Stimulated activated CD8-positive, alpha-beta memory T cell treated with anti-CD3 and anti-CD28 coated beads, Interleukin-4, amount 100 ng/mL, for 48 hours (primary cell): ENCODE results near the gene ARHGAP8.
"Not testable (repeated sequence)": the region's sequence is repeated elsewhere in the genome, so short reads cannot be mapped to it uniquely, and the experiment has no call there.

ENCODE experiments used
- DNase-seq: peaks from one replicate; pipeline ENCODE4 v3.0.0-alpha.2; 2020

ARHGAP8 gene

DNA sequence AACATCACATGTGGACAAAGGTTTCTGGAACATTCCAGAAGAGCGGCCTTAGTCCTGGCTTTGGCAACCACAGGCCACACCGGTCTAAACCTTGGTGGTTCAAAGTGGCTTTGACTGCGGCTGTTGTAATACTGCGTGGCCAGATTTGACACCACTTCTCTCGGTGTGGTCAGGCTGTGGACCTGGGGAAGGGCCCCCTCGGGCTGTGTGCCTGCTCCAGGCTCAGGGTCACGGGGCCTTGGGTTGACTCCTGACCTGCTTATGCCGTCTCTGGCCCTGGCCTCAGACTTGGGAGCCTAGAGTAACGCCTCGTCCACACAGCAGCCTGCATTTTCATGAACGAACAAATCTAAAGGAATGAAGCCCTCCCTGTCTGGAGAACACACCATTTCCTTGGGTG, 139.4 kb downstream of the ARHGAP8 start:
- no peak for DNase-seq

DNA sequence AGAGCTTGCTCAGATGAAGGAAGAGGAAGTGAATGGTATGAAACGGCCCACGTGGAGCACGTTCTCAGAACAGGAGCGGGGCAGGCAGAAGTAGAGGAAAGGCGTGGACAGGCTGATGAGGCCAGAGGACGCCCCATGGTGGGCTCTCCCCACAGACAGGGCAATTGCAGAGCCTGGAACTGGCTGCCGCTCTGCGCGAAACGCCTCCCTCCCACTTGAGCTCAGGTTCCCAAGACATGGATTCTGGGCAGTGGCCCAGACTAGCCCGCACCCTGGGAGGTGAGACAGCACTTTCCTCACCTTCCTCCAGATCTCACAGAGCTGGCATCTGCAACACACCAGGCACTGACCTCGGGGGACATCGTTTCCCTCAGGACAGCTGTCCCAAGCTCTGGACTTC, 139.9 kb downstream of the ARHGAP8 start:
- DNase-seq = no peak

DNA sequence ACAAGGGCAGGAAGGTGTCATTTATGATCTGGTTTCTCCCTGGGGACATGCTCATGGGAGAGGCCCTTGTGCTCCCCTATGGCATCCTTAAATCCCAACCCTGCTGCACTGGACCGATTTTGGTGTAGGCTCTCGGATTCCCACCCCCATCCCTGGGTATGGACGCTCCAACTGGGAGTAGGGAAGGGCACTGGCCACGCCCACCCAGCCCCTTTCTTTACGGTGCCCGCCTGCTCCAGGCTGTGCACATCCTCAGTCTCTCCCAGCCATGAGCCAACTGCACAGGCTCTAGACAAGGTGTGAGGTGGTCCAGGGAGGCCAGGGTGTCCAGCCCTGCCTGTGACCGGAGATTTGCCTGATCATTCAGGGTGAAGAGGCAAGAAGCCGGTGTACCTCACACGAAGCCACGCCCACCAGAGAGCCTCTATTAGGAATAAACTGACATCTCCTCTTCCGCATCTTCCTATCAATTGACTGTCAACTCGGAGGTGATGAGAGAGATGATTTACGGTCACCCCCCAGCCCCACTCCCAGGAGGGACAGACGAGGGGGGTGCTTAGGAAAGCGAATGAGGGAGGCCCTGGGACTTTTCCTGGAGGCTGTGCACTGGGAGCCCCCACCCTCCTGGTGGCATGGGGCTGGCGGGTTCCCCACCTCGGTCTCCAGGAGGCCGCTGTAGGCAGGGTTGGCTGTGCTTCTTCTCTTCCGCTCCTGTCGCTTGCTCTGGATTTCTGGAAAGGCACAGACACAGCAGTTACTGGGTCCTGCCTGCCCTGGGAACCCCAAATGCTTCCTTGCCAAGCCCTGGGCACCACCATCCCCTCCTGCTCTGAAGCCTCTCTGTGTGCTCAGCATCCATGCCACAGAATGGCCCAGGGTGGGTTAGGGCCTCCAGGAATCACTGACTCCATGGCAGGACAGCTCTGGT, 140.7 kb downstream of the ARHGAP8 start:
- no peak for DNase-seq

DNA sequence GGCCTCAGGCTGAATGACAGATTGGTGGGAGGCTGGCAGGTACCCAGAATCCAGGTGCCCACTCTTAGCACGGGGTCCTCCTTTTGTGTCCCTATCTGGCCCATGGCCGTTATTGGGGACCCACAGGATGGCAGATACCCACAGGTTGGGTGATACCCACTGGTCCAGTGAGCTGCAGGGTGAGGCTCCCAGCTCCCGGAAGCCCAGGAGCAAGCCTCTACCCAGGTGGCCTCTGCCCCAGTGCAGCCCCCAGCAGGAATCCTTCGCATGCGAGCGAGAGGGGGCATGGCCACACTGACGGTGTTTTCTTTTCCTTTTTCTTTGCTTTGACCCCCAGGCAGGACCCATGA, 141.3 kb downstream of the ARHGAP8 start:
- DNase-seq = no peak

DNA sequence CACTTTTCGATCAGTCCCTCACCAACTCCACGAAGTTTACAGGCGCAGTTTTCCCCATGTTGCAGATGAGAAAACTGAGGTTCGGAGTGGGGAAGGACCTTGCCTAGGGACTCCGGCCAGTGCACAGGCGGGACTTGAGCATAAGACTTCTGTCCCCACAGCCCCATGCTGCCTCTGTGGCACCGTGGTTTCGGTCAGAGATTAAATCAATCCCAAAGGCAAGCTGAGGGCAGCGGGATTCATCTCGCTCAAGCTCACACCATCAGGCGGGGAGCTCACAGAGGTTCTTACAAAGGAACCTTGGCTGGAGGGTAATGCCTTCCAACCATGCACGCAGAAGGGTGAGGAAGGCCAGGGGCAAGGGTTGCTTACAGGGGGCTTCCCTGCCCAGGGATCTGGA, 141.9 kb downstream of the ARHGAP8 start:
- no peak for DNase-seq

DNA sequence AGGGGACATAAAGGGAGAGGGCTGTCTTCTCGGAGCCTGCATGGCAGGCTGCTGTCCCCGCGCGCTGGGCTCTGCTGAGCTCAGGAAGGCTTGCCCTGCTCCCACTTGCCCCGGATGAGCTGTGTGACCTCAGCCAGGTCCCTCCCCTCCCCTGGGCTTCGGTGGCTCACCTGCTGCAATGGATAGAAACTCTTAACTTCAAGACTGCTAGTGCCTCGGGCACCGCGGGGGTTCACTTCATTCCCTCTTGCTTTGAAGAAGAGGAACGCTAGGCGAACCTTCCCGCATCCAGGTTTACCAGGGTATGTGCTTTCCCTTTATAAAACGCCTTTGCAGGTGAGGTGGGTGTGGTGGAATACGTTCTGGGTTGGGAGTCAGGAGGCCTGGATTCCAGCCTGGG, 142.4 kb downstream of the ARHGAP8 start:
- DNase-seq = no peak

DNA sequence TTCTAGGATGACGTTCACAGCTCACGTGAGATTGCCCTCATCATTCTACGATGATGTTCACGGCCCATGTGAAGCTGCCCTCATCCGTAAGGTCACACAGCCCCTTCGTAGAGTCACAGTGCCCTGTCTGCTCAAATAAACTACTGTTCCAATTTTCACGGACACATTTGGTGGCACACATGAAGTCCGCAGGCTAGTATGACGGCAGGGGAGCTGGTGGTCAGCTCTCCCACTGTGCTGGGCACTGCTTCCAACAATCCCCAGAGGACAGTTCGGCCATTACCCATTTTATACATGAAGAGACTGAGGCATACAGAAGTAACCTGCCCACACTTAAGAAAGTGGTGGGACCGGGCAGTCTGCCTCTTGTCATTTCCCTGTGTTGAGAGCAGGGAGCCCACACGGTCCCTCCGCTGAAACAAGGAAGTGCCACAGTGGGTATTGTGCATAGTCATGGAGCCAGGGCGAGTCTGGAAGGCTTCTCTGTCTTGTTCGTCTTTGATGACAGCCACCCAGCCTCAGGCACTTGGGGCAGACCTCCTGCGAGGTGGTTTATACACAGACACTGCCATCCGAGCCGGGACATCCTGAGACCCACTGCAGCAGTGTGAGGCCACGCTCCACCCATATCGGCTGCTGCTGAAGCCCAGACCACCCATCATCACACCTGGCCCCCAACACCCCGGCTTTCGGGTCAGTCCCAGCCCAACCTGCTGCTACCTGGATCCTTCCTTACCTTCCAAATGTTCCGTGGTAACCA, 143.1 kb downstream of the ARHGAP8 start:
- DNase-seq = no peak

DNA sequence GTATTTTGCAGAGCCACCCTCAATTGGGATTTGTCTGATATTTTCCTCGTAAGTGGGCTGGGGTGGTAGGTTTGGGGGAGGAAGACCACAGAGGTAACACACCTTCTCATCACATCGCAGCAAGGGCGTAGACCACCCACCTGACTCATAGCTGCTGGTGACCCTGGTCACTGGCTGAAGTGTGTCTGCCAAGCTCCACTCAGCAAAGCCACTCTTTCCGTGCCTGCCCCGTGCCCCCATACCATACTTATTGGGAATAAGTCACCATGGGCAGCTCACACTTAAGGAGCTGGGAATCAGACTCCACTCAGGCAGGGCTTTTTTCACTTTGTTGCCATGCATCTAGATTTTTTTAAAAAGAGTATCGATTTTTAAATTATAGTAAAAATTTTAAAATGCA, 145.9 kb downstream of the ARHGAP8 start:
- DNase-seq = no peak

DNA sequence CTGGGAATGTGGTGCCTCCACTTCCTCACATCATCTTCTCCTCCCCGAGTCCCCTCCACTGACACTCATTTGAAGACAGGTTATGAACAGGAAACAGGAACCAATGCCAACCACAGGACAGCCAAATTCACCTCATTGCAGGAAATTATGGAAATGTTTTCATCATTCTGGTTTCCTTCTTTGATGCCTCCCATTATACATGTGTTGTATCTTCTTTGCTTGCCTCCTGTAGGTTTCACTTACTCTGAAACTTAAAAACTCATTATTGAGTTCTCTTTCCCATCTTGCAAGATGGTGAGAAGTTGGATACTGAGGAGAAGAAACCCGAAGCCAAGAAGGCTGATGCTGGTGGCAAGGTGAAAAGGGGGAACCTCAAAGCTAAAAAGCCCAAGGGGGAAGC, 148.9 kb downstream of the ARHGAP8 start:
- DNase-seq = no peak

DNA sequence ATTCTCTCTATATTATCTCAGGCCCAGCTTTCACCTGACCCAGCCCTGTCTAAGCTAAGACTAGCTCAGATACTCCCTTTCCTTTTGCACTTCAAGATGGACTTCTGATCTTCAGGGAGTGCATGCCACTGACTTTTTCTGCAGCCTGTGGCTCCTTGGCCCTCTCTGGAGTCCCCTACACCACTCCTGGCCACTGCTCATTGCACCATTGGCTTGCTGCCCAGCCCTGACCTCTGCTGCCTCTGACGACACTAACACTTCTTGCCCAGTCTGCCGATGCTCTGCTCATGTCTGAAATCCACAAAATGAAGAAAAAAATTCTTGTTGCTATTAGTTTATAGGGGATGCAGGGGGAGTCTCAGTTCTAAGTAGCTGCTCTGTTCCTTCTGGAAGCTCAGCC, 150.8 kb downstream of the ARHGAP8 start:
- DNase-seq = not testable (repeated sequence)

DNA sequence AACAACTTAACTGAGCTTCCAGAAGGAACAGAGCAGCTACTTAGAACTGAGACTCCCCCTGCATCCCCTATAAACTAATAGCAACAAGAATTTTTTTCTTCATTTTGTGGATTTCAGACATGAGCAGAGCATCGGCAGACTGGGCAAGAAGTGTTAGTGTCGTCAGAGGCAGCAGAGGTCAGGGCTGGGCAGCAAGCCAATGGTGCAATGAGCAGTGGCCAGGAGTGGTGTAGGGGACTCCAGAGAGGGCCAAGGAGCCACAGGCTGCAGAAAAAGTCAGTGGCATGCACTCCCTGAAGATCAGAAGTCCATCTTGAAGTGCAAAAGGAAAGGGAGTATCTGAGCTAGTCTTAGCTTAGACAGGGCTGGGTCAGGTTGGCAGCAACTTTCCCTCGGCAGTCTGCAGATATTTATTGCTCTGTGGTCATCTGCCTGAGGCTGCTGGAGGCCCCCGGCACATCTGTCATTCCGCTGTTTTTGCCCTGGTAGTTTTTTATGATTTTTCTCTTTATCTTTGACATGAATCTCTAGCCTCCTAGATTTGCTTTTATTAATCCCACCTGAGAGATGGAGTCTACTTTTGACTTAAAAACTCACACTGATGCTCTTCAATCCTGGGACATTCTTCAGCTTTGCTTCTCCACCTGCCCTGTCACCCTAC, 152.2 kb downstream of the ARHGAP8 start:
- not testable (repeated sequence) for DNase-seq

DNA sequence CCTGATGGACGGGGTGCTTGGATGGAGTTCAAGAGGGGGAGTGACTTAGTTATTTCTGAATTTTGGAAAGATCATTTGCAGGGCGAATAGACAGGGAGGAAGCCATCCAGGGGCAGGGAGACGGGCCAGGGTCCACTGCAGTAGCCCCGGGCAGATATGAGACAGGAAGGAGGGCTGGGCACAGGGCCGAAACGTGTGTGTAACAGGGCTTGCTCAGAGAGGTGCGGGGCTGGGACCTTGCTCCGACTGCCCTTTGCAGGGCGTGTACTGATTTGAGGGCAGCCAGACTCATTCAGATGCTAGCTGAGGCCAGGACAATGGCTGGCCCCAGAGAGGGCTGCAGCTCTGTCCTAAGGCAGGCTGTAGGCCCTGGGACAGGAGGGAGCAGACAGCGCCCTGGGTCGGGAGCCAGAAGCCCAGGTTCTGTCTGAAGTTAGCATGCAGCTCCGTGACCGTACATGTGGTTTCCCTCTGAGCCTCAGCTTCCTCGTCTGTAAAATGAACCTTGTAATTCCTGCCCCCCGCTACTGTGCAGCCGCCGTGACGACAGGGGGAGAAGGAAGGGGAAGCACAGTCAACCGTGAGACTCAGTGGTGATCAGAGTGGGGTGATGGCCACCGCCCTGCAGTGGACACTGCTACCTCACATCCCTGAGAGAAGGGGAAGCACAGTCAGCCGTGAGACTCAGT, 154.0 kb downstream of the ARHGAP8 start:
- DNase-seq = no peak

DNA sequence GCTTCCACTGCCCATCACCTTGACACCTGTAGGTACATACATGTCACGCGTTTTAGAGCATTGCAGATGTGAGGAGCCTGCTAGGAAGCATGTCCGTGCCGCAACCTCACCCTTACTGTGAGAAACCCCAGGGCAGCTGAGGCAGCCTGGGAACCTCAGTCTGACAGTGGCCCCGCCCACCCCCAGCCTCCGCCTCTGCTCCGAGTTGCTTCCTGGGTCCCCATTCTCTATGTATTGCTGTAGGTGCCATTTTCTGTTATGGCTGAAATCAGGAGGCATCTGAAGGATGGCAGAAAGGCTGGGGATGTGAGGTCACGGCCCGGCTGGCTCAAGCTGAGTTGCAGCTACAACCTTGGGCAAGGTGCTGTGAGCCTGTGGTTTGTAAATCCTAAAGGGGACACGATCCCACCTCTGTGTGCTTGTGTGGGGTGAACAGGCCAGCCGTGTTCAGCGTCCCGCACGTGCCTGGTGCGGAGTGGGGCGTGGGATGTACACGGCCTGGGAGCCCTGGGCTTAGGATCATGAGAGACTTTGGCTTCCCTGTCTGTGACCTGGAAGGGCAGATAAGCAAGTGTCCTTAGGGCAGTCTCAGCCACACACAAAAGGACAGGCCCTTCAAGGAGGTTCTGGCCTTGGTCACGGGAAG, 154.7 kb downstream of the ARHGAP8 start:
- no peak for DNase-seq

DNA sequence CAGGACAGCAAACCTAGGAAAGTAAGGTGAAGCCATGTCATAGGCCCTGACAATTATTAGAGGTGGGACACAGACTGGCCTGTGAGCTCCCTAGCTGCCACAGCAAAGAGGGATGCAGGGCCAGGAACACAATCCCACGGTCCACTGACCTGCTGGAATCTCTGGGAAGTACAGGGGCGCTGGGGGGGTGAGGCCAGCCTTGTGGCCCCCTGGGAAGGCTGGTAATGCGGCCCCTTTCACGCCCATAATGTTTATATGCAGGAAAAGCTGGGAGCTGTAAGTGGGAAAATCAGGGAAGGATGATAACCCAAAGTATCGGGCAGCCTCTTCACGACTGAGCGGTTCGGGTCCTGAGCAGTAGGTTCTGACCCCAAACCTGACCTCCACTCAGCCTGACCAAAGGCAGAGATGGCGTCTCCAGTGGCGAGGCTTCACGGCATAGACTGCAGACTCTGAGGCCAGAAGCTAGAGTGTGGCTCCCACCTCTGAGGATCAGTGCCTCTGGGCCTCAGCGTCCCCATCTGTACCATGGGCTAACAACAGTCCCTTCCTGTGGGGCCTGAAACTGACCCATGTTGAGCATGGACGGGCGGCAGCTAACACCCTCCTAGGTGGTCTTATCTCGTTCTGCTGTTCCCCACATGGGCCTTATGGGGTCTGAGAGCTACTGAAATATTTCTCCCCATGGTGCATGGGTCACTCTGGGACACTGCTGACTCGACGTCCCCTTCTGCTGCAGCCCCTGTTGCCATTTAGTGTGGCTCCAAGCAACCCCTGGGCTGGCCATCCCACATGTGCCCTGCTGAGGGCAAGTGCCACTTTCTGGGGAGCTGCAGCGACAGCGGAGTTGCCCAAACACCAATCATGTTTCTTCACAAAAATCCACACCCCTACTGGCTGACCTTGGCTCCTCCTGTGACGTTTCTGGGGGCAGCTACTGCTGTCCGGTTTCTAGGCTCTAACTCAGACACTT, 155.7 kb downstream of the ARHGAP8 start:
- no peak for DNase-seq

DNA sequence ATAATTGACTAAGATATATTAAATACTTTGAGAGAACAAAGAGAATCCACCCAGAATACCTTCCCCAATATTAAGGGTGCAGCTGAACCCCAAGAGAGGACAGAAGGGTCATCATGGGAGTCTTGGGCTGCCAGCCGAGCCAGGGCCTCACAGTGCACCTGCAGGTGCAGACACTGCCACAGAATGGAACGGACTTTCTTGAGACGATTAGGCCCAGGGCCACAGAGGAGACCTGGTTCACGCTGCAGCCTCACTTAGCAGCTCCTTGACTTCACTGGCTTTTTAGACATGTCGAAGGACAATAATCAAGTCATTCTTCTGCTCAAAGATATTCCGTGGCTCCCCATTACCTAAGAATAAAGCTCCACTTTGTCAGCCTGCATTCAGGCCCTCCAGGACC, 156.9 kb downstream of the ARHGAP8 start:
- no peak for DNase-seq
